RWPE2 (cell line): ENCODE data around the gene YES1.

ENCODE experiments used
- ATAC-seq: fragments of 200-7000 bp; cut with Tn5 transposase; 3 replicates; pipeline ENCODE4 v1.9.1; 2021; ENCODE audit warnings: low read depth
- DNase-seq: peaks from one replicate; pipeline ENCODE4 v3.0.0-alpha.2; 2020; ENCODE audit warnings: low spot score
- H3K27ac ChIP-seq: fragments of 450-650 bp; 2 replicates; pipeline ENCODE4 v1.5.1; 2017; ENCODE audit warnings: mild to moderate bottlenecking; ENCODE audit not compliant: poor library complexity, severe bottlenecking
- H3K27me3 ChIP-seq: fragments of 250-450 bp; sonication (Bioruptor Pico); 2 replicates; pipeline ENCODE4 v1.5.1; 2021; ENCODE audit warnings: mild to moderate bottlenecking, moderate library complexity; ENCODE audit not compliant: insufficient read depth, poor library complexity, severe bottlenecking
- H3K36me3 ChIP-seq: fragments of 250-450 bp; sonication (Bioruptor Pico); 2 replicates; pipeline ENCODE4 v1.5.1; 2020; ENCODE audit warnings: low read depth, mild to moderate bottlenecking, moderate library complexity
- H3K4me1 ChIP-seq: fragments of 250-450 bp; sonication (Bioruptor Pico); 2 replicates; pipeline ENCODE4 v1.5.1; 2021; ENCODE audit warnings: mild to moderate bottlenecking, moderate library complexity; ENCODE audit not compliant: insufficient read depth, poor library complexity, severe bottlenecking
- H3K4me3 ChIP-seq: fragments of 250-450 bp; sonication (Bioruptor Pico); 2 replicates; pipeline ENCODE4 v1.5.1; 2021; ENCODE audit warnings: mild to moderate bottlenecking, moderate library complexity; ENCODE audit not compliant: severe bottlenecking
- H3K9me3 ChIP-seq: fragments of 250-450 bp; sonication (Bioruptor Pico); 2 replicates; pipeline ENCODE4 v1.5.1; 2021; ENCODE audit warnings: mild to moderate bottlenecking, moderate library complexity; ENCODE audit not compliant: severe bottlenecking
- CTCF ChIP-seq: fragments of 450-650 bp; IDR thresholded peaks from one replicate; pipeline ENCODE4 v1.5.1; 2017; ENCODE audit warnings: mild to moderate bottlenecking, moderate library complexity; ENCODE audit not compliant: poor library complexity, severe bottlenecking

YES1 gene

GRCh38 chr18:815353-815752 lies 3.3 kb upstream of the YES1 start:
- Histone ChIP-seq H3K4me1 (peaks cover 1% of the 10 kb centered on the region), H3K27me3 (no peaks in the 10 kb centered on the region), H3K9me3 (no peaks in the 10 kb centered on the region), H3K27ac (no peak overlapping the region), H3K4me3 (no peak overlapping the region), H3K36me3 (no peaks in the 10 kb centered on the region)
- ATAC-seq (no peak), DNase-seq (no peak)
- TF ChIP-seq CTCF, result no peak

- H3K9me3 ChIP-seq, result no peaks in the 10 kb centered on the region
- peaks cover 6% of the 10 kb centered on the region for H3K4me1 ChIP-seq
- H3K27me3 ChIP-seq, result no peaks in the 10 kb centered on the region
- ATAC-seq (no peak), DNase-seq (no peak)
- no peak for TF ChIP-seq CTCF
- H3K27ac ChIP-seq, result no peak overlapping the region
- H3K4me3 ChIP-seq, result no peak overlapping the region
- no peaks in the 10 kb centered on the region for H3K36me3 ChIP-seq
Measured at GRCh38 chr18:814300-815084, 2.5 kb upstream of the YES1 start.

- Histone ChIP-seq H3K36me3 (no peaks in the 10 kb centered on the region), H3K9me3 (no peaks in the 10 kb centered on the region), H3K27me3 (no peaks in the 10 kb centered on the region), H3K4me3 (peak overlapping the region; percentile 78), H3K27ac (peak overlapping the region; percentile 72), H3K4me1 (peaks cover 6% of the 10 kb centered on the region)
- TF ChIP-seq CTCF, result no peak
- DNase-seq (no peak), ATAC-seq (no peak)
Measured at GRCh38 chr18:813172-814071, 1.4 kb upstream of the YES1 start.

GRCh38 chr18:812376-813171 lies 532 bp upstream of the YES1 start:
- peaks cover 6% of the 10 kb centered on the region for H3K4me1 ChIP-seq
- peak; percentile 76 for DNase-seq
- peak; percentile 63 for ATAC-seq
- no peaks in the 10 kb centered on the region for H3K36me3 ChIP-seq
- no peak for TF ChIP-seq CTCF
- H3K4me3 ChIP-seq, result peak overlapping the region; percentile 78
- H3K27me3 ChIP-seq, result no peaks in the 10 kb centered on the region
- no peaks in the 10 kb centered on the region for H3K9me3 ChIP-seq
- H3K27ac ChIP-seq, result peak overlapping the region; percentile 72
